SKM-1 treated with dmso at 0.1 percent for 144 hours (cell line): Measurements from ENCODE around the gene NUFIP1.
A peak's percentile ranks its signal among the peaks of the same experiment; 100 is the strongest.
"Not testable (repeated sequence)": the region's sequence is repeated elsewhere in the genome, so short reads cannot be mapped to it uniquely, and the experiment has no call there.

Source experiments
- DNase-seq: peaks from one replicate; lab custom pipeline; 2025; ENCODE audit not compliant: unreplicated experiment; lab: John Stamatoyannopoulos, UW

The NUFIP1 gene

DNA sequence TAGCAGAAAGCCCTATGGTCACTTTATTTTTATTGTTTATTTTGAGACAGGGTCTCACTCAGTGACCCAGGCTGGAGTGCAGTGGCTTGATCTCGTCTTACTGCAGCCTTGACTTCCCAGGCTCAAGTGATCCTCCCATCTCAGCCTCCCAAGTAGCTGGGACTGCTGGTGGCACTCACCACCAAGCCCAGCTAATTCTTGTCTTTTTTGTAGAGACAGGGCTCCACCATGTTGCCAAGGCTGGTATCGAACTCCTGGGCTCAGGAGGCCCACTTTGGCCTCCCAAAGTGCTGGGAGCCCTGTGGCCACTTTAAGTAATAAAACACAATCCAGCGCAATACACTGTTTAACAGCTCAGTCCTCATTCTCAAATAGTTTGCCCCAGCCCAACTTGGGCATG is 69.3 kb downstream of the NUFIP1 start:
- DNase-seq: no peak

DNA sequence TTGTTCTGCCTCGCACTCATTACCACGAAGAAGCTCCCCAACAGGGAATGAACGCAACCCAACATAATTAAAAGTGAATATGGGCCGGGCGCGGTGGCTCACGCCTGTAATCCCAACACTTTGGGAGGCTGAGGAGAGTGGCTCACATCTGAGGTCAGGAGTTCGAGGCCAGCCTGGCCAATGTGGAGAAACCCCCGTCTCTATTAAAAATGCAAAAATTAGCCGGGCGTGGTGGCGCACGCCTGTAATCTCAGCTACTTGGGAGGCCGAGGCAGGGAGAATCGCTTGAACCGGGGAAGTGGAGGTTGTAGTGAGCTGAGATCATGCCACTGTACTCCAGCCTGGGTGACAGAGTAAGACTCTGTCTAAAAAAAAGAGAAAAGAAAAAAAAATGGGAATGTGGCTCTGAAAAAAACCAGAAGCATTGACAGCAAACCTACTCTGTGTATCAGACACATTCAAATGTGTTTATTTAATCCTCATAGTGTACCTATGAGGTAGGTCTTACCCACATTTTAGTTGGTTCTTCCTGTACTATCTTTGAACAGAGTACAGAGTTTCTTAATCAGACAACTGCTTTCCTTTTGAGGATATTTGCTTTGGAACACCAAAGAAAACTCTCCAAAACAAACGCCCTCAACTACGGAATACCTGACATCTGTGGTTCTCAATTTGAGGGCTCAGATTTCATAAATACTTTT is 70.0 kb downstream of the NUFIP1 start:
- DNase-seq: no peak

DNA sequence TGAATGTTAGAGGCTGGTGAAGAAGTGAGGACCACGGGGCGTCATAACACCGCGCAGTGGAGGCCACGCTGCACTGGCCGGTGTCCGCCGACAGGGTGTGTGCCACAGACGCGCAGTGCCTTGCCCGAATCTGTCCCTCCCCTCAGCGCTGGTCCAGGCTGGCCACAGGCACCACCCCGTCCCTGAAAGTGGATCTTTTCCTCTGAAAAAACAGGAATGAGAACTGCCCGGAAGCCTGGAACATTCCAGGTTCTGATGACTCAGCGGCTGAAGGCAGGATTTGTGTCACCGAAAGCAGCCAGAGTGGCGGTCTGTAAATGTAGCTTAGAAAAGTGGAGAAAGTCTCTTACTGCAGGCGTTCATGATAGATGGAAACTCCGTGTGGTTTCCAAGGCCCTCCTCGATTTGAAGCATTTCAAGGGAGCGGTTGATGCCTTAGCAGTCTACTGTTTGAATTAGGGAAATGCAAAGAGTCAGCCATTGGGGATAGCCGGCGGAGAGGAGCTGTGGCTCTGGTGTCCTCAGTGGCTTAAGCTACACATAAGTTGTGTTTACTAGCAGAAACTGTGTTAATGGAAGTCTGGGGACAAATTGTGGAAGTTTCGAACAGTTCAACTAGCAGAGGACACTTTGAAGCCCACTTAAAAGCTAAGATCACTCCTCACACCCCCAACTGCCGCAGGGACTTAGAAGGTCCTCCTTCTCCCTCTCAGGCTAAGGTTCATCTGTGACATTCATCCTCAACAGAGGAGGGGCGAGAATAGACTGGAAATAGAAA is 70.8 kb downstream of the NUFIP1 start:
- DNase-seq: peak; percentile 85

DNA sequence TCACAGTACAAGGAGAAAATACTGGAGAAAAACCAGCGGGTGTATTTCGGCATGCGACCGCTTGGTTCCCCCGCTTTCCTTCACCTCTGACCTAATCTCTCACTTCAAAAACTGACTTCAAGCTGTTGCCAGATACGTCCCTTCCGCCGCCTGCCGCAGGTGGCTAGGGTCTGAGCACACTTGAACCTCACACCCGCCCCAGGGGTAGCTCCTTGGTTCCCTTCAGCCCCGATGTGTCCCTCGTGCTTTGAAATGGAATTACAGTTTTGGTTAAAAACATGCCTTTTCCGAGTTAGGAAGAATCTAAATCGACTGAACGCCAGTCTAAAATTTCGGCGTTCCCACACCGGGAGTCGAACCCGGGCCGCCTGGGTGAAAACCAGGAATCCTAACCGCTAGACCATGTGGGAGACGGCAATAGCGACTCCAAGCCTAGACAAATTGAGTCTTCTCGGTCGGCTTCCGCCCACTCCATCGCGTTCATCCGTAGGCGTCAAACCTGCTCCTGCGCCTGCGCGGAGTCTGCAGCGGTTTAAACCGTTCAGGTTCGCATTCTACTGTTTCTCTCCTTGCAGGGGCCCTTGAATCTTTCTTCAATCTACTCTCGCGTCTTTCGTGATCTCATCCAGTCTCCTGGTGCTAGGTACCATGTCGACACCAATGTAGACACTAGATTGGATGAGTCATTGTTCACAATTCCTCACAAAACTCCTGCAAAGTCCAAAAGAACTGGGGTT is 71.5 kb downstream of the NUFIP1 start:
- DNase-seq: peak; percentile 98

DNA sequence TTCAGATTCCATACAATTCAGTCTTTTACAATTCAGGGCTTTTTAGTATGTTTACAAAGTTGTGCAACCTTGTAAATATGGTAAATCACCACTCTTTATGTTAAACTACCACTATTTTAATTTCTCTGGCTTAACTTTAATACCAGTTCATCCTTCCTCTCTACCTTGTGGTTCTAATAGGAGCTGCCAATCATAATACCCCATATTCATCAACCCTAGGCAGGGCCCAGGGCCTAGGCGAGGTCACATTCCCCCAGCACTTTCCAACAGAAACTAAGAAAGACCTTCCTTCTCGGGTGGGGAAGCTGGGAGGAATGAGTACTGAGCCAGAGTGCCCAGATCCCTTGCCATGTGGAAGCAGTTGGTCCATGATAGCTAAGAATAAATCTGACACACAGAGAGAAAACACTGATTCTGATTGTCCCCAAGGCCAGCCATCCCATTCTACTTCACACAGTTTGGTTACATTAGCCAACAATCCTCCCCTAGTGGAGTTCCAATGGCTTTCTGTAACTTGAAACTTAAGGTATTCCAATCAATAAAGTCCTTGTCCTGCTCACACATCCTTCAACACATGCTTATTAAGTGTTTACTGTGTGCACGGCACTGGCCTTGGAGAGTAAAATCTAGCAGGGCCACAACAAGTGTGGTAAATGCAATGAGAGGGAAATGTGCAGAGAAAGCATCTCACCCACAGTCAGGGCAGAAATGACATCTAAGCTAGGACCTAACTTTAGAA is 76.8 kb downstream of the NUFIP1 start:
- no peak for DNase-seq

DNA sequence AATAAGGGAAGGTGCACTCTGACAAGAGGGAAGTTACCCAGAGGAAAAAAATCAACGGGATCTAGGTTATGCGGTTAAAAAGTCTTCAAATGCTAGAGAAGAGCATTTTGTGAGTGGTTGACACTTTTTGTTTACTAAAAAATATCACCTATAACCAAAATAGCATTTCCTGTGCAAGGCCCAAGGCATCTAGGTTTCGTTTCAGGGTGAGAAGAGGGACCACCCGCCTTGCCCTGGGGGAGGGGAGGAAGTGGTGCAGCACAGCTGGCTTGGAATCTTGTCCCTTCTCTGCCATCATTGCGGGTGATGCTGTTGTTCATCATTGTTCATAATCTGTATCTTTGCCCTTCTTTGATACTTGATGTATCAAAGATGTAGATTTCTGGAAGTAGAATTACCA is 80.6 kb downstream of the NUFIP1 start:
- no peak for DNase-seq

DNA sequence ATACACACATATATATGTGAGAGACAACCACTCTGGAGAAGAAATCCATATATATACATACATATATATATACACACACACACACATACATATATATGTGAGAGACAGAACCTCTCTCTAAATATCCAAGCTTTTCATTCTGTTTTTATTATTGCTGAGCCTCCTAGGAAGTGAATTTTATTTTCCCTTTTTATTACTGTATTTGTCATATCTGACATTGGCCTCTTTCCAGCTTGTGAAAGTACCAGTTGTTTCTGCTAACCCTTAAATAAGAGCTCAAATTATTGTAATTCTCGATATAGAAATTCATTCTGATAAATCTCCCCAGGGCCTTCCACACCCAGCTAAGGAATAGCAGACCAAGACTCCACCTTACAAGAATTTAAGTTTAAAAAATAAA is 81.0 kb downstream of the NUFIP1 start:
- DNase-seq: no peak

DNA sequence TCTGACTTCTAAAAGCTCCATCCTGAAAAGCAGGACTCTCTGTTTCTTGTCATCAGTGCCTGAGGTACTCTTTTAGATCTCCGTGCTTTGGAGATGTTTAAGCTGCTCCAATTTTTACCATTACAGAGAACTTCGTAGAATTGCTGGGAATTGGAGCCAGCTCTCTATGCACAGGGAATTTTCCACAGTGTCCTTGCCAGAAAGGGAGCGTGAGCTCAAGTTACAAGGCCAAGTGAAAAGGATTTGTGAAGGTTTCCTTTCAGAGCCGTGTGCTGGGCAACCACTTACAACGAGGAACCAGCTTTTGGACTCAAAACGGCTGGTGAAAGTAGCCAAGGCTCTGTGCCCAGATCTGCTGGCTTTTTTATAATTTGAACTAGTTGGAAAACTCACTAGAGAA is 82.6 kb downstream of the NUFIP1 start:
- DNase-seq: no peak

DNA sequence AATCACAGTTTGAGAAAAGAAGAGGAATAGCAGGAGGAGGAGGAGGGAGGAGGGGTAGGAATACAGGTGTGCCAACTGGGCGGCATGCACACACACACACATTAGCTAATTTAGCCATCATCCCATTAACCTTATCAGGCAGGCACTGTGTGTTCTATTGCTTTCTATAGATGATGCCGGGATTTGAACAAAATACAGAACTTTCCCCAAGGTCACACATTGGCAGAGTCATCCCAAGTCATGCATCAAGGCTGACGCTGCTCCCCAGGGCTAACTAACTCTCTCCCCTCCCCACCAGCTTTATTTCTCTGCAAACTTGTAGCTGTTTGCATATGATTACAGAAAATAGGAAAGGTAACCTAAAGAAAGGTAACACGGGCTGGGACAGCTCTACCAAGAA is 83.0 kb downstream of the NUFIP1 start:
- DNase-seq: no peak

DNA sequence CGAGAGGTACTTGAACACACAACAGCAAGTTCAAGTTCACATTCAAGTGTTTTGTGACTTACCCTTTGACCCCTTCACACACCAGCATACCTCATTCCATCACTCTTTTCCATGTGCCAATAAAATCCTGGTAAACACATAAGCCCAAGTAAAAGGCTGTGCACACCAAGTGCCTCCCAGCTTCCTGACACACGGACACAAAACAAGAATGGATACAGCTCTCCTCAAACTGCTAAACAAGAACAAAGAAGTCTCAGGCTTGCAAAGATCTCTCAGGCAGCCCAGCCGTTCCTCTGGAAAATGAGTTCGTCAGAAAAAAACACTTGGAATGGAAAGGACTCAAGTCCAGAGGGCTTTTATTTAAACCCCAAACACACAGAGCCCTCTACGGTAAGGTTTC is 83.7 kb downstream of the NUFIP1 start:
- no peak for DNase-seq

DNA sequence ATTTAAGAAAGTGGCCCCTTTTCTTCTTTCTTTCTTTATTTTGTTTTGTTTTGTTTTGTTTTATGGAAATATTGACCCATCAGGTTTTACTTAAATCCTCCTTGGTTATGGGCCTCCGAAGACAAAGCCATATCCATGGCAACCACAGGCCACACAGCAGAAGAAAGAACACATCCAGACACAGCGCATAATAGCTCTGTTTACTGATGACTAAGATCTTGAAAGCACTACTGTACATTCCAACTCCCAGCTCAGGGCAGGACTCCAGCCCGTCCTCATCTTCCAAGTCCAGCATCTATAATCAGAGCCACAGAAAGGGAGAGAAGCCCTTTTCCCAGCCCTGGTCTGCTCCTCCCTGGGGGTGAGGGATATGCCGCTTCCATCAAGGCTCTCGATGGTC is 84.3 kb downstream of the NUFIP1 start:
- DNase-seq: no peak

DNA sequence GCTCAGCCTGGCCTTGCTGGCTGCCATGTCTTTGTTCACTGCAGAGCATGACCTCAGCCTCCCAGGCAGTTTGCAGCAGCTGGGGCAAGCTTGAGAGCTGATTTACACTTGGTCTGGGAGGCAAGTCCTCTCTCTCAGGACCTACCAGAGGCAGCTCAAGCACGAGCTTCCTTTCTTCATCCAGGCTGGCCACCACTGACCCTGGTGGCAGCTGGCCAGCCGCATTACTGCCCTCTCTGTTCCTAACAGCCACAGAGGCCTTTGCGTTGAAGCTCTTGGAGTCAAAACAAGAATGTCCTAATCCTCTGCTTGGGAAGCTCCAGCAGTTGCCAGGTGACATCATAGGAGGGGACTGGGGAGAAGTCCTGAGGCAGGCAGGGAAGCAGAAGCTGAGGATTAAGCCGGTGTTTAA is 85.7 kb downstream of the NUFIP1 start:
- no peak for DNase-seq

DNA sequence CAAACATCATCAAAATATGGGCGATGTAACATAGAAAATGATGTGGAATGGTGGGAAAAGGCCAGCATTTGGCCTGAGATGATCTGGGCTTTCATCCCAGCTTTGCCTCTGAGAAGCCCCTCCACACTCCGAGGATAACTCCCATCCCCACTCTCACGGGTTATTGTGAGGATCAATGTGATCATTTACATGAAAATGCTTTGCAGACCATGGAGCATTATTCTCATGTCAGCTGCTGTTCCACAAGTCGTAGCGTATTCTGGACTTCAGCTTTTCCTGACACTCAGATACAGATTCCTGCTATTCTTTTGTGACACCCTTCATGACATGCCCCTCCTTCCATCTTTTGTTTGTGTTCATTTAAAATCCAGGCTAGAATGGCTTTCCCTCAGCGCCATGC is 86.5 kb downstream of the NUFIP1 start:
- no peak for DNase-seq

DNA sequence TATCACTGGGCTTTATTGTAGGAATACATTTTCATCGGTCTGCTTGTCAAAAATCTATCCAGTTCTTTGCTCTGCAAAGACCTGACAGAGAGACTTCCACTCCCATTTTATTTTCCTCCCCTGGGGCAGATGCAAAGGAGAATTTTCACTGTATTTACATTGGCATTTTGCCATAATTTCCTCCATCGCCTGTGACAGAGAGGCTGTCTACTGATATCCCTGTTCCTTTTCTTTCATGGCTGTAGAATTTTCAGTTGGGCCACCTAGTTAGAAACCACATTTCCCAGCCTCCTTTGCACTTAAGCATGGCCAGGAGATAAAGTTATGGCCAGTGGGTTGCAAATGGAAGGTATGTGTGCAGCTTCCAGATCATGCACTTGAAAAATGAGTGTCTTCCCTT is 89.3 kb downstream of the NUFIP1 start:
- no peak for DNase-seq

DNA sequence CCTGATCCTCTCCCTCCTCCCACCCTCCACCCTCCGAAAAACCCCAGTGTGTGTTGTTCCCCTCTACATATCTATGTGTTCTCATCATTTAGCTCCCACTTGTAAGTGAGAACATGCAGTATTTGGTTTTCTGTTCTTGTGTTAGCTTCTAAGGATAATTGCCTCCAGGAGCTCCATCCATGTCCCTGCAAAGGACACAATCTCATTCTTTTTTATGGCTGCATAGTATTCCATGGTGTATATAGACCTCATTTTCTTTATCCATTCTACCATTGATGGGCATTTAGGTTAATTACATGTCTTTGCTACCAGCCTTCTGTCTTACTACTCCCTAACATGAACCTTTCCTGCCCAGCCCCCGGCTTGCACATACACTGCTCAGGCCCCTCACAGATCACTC is 91.0 kb downstream of the NUFIP1 start:
- DNase-seq: not testable (repeated sequence)

DNA sequence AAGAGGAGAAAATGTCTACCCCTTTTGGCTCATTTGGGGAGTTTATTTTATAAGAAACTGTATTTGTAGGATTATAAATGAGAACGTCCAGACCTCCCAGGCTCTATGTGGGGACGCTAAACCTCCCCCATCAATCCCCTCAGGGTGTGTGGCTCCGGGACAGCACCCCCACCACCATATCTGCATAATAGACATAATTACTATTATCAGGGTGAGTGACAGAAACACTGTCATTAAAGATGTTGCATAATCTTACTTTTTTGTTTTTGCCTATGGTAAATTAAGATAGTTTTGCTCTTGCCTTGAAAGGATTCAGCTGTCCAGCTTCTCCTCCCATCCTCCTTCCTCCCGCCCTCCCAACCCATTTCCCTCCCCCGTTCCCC is 93.3 kb downstream of the NUFIP1 start:
- no peak for DNase-seq

DNA sequence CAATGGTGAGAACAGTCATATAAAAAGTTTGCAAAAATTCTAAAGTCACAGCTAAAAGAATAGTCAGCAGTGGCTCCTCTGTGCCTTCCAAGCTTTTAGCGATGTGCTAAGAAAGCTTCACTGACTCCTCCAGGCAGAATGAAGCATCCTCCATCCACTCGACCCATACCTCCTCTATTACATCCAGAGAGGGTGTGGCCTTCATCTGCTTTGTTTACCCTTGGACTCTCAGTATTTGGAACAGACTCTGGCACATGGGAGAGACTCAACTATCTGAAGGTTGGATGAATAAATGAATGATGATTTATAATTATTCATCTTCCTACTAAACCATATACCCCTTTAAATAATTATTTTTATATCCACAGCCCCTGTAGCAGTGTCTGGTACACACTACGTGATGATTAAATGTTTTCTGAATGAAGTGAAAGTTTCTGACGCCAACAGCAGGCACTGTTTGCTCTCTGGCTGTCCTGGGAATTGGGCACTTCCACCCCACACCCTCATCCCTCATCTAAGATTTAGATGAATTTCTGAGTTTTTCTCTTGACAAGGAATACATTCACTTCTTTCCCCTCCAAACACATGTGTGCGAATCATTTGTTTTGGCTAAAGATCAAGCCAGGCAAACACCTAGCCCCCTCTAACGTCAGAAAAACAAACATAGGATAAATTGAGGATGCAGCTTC is 93.9 kb downstream of the NUFIP1 start:
- DNase-seq: no peak

DNA sequence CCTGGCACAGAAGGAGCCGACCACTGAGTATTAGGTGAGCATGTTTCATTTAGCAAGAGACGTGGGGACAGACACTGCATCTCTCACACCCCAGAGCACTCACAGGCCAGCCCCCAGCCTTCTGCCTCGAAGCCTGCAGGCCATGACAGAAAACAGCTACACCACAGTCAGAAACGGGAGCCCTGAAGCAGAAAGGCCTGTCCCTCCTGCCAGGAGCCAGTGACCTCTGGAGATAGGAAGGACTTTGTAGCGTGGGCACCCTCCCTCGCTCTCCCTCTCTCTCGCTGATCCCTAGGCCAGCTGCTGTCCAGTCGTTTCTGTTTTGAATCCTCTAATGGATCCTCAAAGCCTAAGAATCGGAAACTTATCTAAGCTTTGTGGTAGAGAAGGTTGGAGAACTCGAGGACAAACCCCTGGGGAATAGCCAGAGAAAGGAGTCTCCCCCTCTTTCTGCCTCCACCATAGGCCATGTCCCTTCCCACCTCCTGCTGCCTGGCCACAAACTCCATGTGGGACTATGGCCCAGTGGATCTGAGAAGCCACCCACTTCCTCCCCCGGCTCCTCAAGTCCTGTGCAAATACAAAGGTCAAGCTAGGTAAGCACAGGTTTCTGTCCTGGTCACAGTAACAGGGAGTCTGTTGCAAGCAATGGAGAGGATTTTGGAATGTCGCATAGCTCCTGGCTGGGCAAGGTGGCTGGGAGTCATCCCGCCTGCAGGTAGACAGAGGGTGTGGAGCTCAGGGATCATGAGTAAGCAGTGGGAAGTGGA is 95.1 kb downstream of the NUFIP1 start:
- DNase-seq: no peak
